PC-3 (cell line): ENCODE results near the gene CYP8B1. TPM values are rescaled to one million over a fixed set of nuclear protein-coding genes. Genes with fewer than 3 reads are reported as not detected.

Experiments used
- ATAC-seq: fragments of 200-7000 bp; cut with Tn5 transposase; 2 replicates; pipeline ENCODE4 v1.9.1; 2020; ENCODE audit warnings: mild to moderate bottlenecking, moderate library complexity
- BruUV-seq: library from RNA; stranded (reverse); fragments of 400-500 nt; replicated peaks from 2 replicates; lab custom pipeline; 2021; lab: Mats Ljungman, UMichigan
- CTCF ChIA-PET: fragments of 300-600 bp; sonication (Branson Sonifier 250); formaldehyde crosslinking; loops from one replicate; lab custom pipeline; 2022; ENCODE audit warnings: antibody characterized with exemption; lab: Charles Lee
- POLR2A ChIA-PET: fragments of 300-600 bp; sonication (Branson Sonifier 250); formaldehyde crosslinking; loops from one replicate; lab custom pipeline; 2022; ENCODE audit warnings: antibody characterized with exemption; ENCODE audit not compliant: unreplicated experiment; lab: Charles Lee
- DNase-seq: peaks from one replicate; pipeline ENCODE4 v3.0.0-alpha.2; 2015
- H2AFZ ChIP-seq: fragments of 300-600 bp; sonication (generic); 2 replicates; pipeline ENCODE4 v1.6.0; 2016; ENCODE audit warnings: antibody characterized with exemption, low read length
- H3F3A ChIP-seq: fragments of 300-600 bp; sonication (generic); one replicate; pipeline ENCODE4 v1.6.0; 2017; ENCODE audit warnings: antibody characterized with exemption, low read length, control low read depth, mild to moderate bottlenecking; ENCODE audit not compliant: unreplicated experiment
- H3K27ac ChIP-seq: fragments of 300-600 bp; sonication (generic); 2 replicates; pipeline ENCODE4 v1.5.1; 2016; ENCODE audit warnings: mild to moderate bottlenecking, low read length
- H3K27me3 ChIP-seq: fragments of 300-600 bp; sonication (generic); 2 replicates; pipeline ENCODE4 v1.6.1; 2016; ENCODE audit warnings: low read length, mixed read lengths
- H3K36me3 ChIP-seq: fragments of 300-600 bp; sonication (generic); 2 replicates; pipeline ENCODE4 v1.6.1; 2016; ENCODE audit warnings: low read depth, mixed run types, low read length, mixed read lengths
- H3K4me1 ChIP-seq: fragments of 300-600 bp; sonication (generic); 2 replicates; pipeline ENCODE4 v1.5.1; 2016; ENCODE audit warnings: low read length; ENCODE audit not compliant: insufficient read depth
- H3K4me2 ChIP-seq: fragments of 300-600 bp; sonication (generic); 2 replicates; pipeline ENCODE4 v1.6.0; 2016; ENCODE audit warnings: low read length
- H3K4me3 ChIP-seq: fragments of 300-600 bp; sonication (generic); 2 replicates; pipeline ENCODE4 v1.5.1; 2016; ENCODE audit warnings: mild to moderate bottlenecking, low read length, mixed read lengths
- H3K79me2 ChIP-seq: fragments of 300-600 bp; sonication (generic); 2 replicates; pipeline ENCODE4 v1.6.1; 2017; ENCODE audit warnings: low read length, mixed read lengths
- H3K9ac ChIP-seq: fragments of 300-600 bp; sonication (generic); 2 replicates; pipeline ENCODE4 v1.6.0; 2016; ENCODE audit warnings: mild to moderate bottlenecking, low read length
- H3K9me2 ChIP-seq: fragments of 300-600 bp; sonication (generic); replicated peaks from 2 replicates; pipeline ENCODE4 v1.6.1; 2016; ENCODE audit warnings: mixed run types, low read length, mixed read lengths
- H3K9me3 ChIP-seq: fragments of 300-600 bp; sonication (generic); 2 replicates; pipeline ENCODE4 v1.6.1; 2016; ENCODE audit warnings: low read length, mixed read lengths
- H4K20me1 ChIP-seq: fragments of 300-600 bp; sonication (generic); 2 replicates; pipeline ENCODE4 v1.6.1; 2016; ENCODE audit warnings: low read length, mixed read lengths
- EZH2 ChIP-seq: fragments of 300-600 bp; sonication (generic); IDR thresholded peaks from one replicate; pipeline ENCODE4 v1.6.1; 2017; ENCODE audit warnings: antibody characterized with exemption, mild to moderate bottlenecking, low read length; ENCODE audit not compliant: unreplicated experiment
- EZH2phosphoT487 ChIP-seq: fragments of 300-600 bp; sonication (generic); IDR thresholded peaks from 2 replicates; pipeline ENCODE4 v1.6.1; 2018; ENCODE audit warnings: mild to moderate bottlenecking, antibody characterized with exemption, low read length, borderline replicate concordance
- intact Hi-C: fragments of 100-400 bp; cut with micrococcal nuclease; formaldehyde crosslinking; loops from 2 replicates; pipeline ENCODE4 v1.9.0; 2023
- total RNA-seq: library from RNA; depleted of rRNA; stranded (reverse); fragments of >200 nt; gene quantifications from 2 replicates; pipeline ENCODE4 v1.2.3, GENCODE V29; 2014
- TF ChIP-seq, protein P1 (sequence below): fragments of 300-600 bp; sonication (generic); conservative IDR thresholded peaks from 2 replicates; pipeline ENCODE4 v1.5.1; 2017; ENCODE audit warnings: antibody characterized with exemption, low read depth, mild to moderate bottlenecking, low read length

Gene CYP8B1
- total RNA-seq, 1 experiment from 2014 or later = not detected

DNA sequence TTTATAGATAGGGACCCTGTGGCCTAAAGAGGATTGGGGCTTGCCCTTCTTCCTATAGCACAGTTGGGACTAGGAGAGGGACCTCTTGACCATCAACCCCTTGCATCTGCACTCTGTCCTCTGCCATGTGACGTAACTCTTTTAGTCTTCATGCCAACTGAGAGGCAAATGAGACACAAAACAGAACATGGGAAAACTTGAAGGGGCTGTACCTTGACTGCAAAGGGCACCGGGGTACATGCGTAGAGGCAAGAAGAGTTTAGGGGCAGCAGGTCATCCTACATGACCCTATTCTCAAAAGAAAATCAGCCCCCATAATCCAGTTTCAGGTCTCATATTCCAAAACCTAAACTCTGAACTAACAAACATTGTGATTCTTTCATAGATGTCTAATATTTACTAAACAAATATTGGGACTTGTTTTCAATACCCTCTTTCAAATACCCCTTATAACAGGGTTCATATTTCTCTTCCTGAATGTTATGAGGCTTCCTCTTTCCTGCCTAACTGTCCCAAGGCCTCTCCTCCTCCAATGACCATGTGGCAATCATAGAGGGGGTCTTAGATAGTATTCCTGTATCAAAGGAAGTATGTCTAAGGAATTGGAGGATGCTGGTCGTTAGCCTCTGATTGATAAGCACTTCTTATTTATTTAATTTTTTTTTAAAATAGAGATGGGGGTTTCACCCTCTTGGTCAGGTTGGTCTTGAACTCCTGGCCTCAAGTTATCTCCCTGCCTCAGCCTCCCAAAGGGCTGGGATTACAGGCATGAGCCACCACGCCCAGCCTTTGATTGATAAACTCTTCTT is 45.8 kb downstream of the CYP8B1 start:
- H3K9me2 ChIP-seq = no peaks in the 10 kb centered on the region
- intact Hi-C loops = loop anchor here (1.0 to 10.0 kb wide), 7 partner anchors 10 to 675 kb away; partner anchors contain the start of genes HIGD1A, SS18L2 and ZBTB47
- H3K9me3 ChIP-seq = no peaks in the 10 kb centered on the region
- H3K36me3 ChIP-seq = no peaks in the 10 kb centered on the region
- no TSS peak for BruUV-seq
- H3K4me3 ChIP-seq = 0 out of 2 replicates have a peak overlapping the region, but pooled peaks have one; percentile 8
- no peaks in the 10 kb centered on the region for H3K79me2 ChIP-seq
- ATAC-seq (peak; percentile 13), DNase-seq (peak; percentile 33)
- no peaks in the 10 kb centered on the region for H3K27me3 ChIP-seq
- TF ChIP-seq, protein P1, sequence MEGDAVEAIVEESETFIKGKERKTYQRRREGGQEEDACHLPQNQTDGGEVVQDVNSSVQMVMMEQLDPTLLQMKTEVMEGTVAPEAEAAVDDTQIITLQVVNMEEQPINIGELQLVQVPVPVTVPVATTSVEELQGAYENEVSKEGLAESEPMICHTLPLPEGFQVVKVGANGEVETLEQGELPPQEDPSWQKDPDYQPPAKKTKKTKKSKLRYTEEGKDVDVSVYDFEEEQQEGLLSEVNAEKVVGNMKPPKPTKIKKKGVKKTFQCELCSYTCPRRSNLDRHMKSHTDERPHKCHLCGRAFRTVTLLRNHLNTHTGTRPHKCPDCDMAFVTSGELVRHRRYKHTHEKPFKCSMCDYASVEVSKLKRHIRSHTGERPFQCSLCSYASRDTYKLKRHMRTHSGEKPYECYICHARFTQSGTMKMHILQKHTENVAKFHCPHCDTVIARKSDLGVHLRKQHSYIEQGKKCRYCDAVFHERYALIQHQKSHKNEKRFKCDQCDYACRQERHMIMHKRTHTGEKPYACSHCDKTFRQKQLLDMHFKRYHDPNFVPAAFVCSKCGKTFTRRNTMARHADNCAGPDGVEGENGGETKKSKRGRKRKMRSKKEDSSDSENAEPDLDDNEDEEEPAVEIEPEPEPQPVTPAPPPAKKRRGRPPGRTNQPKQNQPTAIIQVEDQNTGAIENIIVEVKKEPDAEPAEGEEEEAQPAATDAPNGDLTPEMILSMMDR = no peak
- TF ChIP-seq EZH2 (no peak), EZH2phosphoT487 (no peak)
- H3K4me2 ChIP-seq = peak overlapping the region; percentile 71
- ChIA-PET CTCF (interaction anchor here (0.6 to 2.0 kb wide), 17 partner anchors 10 to 580 kb away, joined by 3 to 20 read pairs (median 4); no protein-coding TSS in a partner anchor), POLR2A (interaction anchor here (0.6 to 1.2 kb wide), 7 partner anchors 11 to 1058 kb away, joined by 3 to 13 read pairs (median 4); partner anchors contain the start of gene HIGD1A)
- peak overlapping the region; percentile 100 for H3K27ac ChIP-seq
- H4K20me1 ChIP-seq = no peaks in the 10 kb centered on the region
- H3K9ac ChIP-seq = peak overlapping the region; percentile 79
- peaks cover 9% of the 10 kb centered on the region for H3F3A ChIP-seq
- no peak overlapping the region for H2AFZ ChIP-seq
- peaks cover 53% of the 10 kb centered on the region for H3K4me1 ChIP-seq

DNA sequence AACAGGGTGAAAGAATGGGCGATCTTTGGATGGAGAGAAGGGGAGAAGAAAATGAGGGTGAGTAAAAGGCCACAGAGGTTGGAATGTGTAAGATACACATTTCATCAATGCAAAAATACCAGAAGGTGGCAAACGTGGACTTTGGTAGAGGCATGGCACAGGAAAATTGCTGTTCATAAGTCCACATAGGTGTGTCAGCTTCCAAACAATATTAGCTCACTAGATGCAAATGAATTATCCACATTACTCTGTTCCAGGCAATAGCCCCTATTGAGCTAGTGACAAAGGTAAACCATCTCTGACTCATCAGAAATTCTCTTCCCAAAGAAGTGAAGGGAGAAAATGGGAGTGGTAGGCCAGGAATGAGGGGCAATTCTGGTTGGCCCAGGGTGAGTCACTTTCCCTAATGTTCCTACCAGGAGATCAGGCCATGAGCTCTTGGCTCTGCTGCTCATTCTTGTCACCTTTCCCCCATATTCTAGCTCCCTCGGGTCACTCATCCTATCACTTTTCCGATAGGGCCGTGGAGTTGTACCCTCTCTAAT is 46.5 kb downstream of the CYP8B1 start:
- Histone ChIP-seq H2AFZ (no peak overlapping the region), H3K79me2 (no peaks in the 10 kb centered on the region), H3K27ac (peak overlapping the region; percentile 100), H4K20me1 (no peaks in the 10 kb centered on the region), H3K9ac (peak overlapping the region; percentile 81), H3K36me3 (no peaks in the 10 kb centered on the region), H3K4me2 (peak overlapping the region; percentile 71), H3K9me3 (no peaks in the 10 kb centered on the region), H3K27me3 (no peaks in the 10 kb centered on the region), H3F3A (peaks cover 9% of the 10 kb centered on the region), H3K9me2 (no peaks in the 10 kb centered on the region), H3K4me3 (peak overlapping the region; percentile 36; the same call in 1 of the 2 replicates), H3K4me1 (peaks cover 53% of the 10 kb centered on the region)
- TF ChIP-seq EZH2phosphoT487 (no peak), EZH2 (no peak)
- TF ChIP-seq, protein P1 = no peak
- POLR2A ChIA-PET = interaction anchor here (0.6 to 1.2 kb wide), 7 partner anchors 9 to 1057 kb away, joined by 3 to 13 read pairs (median 4); partner anchors contain the start of gene HIGD1A
- intact Hi-C loops = loop anchor here (1.0 to 10.0 kb wide), 5 partner anchors 9 to 674 kb away; partner anchors contain the start of genes HIGD1A, SS18L2 and ZBTB47
- CTCF ChIA-PET = interaction anchor here (0.6 to 1.2 kb wide), 10 partner anchors 9 to 333 kb away, joined by 3 to 12 read pairs (median 4); no protein-coding TSS in a partner anchor
- no TSS peak for BruUV-seq
- ATAC-seq (peak; percentile 75), DNase-seq (peak; percentile 98)
